ENCODE data around the gene CCDC159.
"Not testable (repeated sequence)": the region's sequence is repeated elsewhere in the genome, so short reads cannot be mapped to it uniquely, and the experiment has no call there.

Gene CCDC159

GRCh38 chr19:11339254-11340098, 6.8 kb upstream of the CCDC159 start, which contains the start of gene RAB3D:
TSS of gene RAB3D (minus strand) at chr19:11339657. CDS start at chr19:11337399, 2,258 bp downstream.
- Histone ChIP-seq H3K4me3 (ENCODE audit: low read length) (peak within 1 kb of the TSS; percentile 70), H3K9me3 (ENCODE audit: insufficient read depth, low read depth, low read length) (no peaks in the 10 kb centered on the region), H3K27ac (ENCODE audit: low read depth, low read length) (no peak within 1 kb of the TSS)

DNA sequence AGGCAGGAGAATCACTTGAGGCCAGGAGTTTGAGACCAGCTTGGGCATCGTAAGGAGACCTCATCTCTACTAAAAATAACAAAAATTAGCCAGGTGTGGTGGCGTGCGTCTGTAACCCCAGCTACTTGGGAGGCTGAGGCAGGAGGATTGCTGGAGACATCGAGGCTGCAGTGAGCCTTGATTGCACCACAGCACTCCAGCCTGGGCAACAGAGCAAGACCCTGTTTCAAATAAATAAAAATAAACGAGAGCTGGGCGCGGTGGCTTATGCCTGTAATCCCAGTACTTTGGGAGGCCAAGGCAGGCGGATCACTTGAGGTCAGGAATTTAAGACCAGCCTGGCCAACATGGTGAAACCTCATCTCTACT, 6.2 kb upstream of the CCDC159 start:
- H3K27ac ChIP-seq (ENCODE audit: low read depth, low read length); H3K4me1 ChIP-seq (ENCODE audit: insufficient read depth, low read length); H3K9me3 ChIP-seq (ENCODE audit: insufficient read depth, low read depth, low read length); H3K9ac ChIP-seq (ENCODE audit: low read depth, low read length); H3K27me3 ChIP-seq (ENCODE audit: insufficient read depth, low read length): not testable (repeated sequence)
- 93% methylated on average over 8 of the region's 8 CpGs for WGBS
- Histone ChIP-seq H3K4me3 (ENCODE audit: low read length) (peak overlapping the region; percentile 70; the same call in 1 of the 2 replicates), H3K36me3 (ENCODE audit: insufficient read depth, low read length) (peaks cover 16% of the 10 kb centered on the region)

More at GRCh38 chr19:11339254-11340098, 6.8 kb upstream of the CCDC159 start, which contains the start of gene RAB3D:
- Histone ChIP-seq H3K36me3 (ENCODE audit: insufficient read depth, low read length) (peaks cover 19% of the 10 kb centered on the region), H3K9ac (ENCODE audit: low read depth, low read length) (peak within 1 kb of the TSS; percentile 62), H3K4me1 (ENCODE audit: insufficient read depth, low read length) (no peaks in the 10 kb centered on the region), H3K27me3 (ENCODE audit: insufficient read depth, low read length) (no peaks in the 10 kb centered on the region)
- WGBS, result 10% methylated on average over 53 of the region's 53 CpGs

DNA sequence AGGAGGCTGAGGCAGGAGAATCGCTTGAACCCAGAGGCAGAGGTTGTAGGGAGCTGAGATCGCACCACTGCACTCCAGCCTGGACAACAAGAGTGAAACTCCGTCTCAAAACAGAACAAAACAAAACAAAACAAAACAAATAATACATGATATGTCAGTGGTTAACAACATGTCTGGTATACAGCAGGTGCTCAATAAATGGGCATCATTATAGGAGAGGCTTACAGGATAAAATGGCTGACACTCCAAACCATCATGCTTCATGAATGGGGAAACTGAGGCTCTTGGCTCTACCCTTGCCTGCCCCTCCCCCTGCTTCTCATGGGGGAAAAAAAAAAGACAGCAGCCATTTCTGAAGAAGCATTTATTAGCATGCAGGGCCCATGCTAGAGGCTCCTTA, 3.9 kb upstream of the CCDC159 start:
- Histone ChIP-seq H3K27ac (ENCODE audit: low read depth, low read length) (no peak overlapping the region), H3K4me3 (ENCODE audit: low read length) (no peak overlapping the region), H3K9me3 (ENCODE audit: insufficient read depth, low read depth, low read length) (no peaks in the 10 kb centered on the region), H3K27me3 (ENCODE audit: insufficient read depth, low read length) (no peaks in the 10 kb centered on the region), H3K4me1 (ENCODE audit: insufficient read depth, low read length) (no peaks in the 10 kb centered on the region), H3K9ac (ENCODE audit: low read depth, low read length) (no peak overlapping the region), H3K36me3 (ENCODE audit: insufficient read depth, low read length) (0 out of 2 replicates have a peak, but pooled peaks cover 7% of the 10 kb centered on the region)
- 93% methylated on average over 3 of the region's 3 CpGs for WGBS

- no peaks in the 10 kb centered on the region for H3K27me3 ChIP-seq (ENCODE audit: insufficient read depth, low read length)
- H3K9me3 ChIP-seq (ENCODE audit: insufficient read depth, low read depth, low read length), result no peaks in the 10 kb centered on the region
- peak overlapping the region; percentile 84 for H3K4me3 ChIP-seq (ENCODE audit: low read length)
- 61% methylated on average over 14 of the region's 15 CpGs for WGBS
- no peaks in the 10 kb centered on the region for H3K4me1 ChIP-seq (ENCODE audit: insufficient read depth, low read length)
- peak overlapping the region; percentile 71 for H3K9ac ChIP-seq (ENCODE audit: low read depth, low read length)
- no peak overlapping the region for H3K27ac ChIP-seq (ENCODE audit: low read depth, low read length)
- H3K36me3 ChIP-seq (ENCODE audit: insufficient read depth, low read length), result 0 out of 2 replicates have a peak, but pooled peaks cover 7% of the 10 kb centered on the region
Observed at GRCh38 chr19:11345122-11345803, 1.1 kb upstream of the CCDC159 start.

DNA sequence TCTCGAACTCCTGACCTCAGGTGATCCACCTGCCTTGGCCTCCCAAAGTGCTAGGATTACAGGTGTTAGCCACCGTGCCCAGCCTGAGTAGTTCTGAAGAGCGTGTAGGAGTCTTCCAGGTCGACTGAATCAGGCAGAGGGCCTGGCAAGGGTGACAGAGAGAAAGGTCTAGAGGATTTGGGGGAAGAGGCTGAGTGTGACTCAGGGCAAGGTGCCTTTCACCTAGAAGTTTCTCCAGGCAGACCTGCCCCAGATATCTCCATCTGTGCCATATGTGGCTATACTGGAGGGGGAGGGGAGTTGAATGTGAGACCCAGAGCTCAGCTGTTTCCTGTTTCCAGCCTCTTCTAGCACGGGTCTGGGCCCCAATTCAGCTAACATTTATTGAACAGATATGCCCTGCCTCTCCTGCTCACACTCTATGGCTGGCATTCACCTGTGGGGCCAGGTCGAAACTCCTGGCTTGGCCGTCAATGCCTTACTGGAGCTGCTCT, 1.3 kb downstream of the CCDC159 start:
- Histone ChIP-seq H3K36me3 (ENCODE audit: insufficient read depth, low read length) (0 out of 2 replicates have a peak, but pooled peaks cover 3% of the 10 kb centered on the region), H3K27ac (ENCODE audit: low read depth, low read length) (no peak overlapping the region), H3K27me3 (ENCODE audit: insufficient read depth, low read length) (no peaks in the 10 kb centered on the region), H3K4me3 (ENCODE audit: low read length) (no peak overlapping the region), H3K4me1 (ENCODE audit: insufficient read depth, low read length) (no peaks in the 10 kb centered on the region), H3K9ac (ENCODE audit: low read depth, low read length) (no peak overlapping the region), H3K9me3 (ENCODE audit: insufficient read depth, low read depth, low read length) (no peaks in the 10 kb centered on the region)
- WGBS, result 86% methylated on average over 7 of the region's 7 CpGs

DNA sequence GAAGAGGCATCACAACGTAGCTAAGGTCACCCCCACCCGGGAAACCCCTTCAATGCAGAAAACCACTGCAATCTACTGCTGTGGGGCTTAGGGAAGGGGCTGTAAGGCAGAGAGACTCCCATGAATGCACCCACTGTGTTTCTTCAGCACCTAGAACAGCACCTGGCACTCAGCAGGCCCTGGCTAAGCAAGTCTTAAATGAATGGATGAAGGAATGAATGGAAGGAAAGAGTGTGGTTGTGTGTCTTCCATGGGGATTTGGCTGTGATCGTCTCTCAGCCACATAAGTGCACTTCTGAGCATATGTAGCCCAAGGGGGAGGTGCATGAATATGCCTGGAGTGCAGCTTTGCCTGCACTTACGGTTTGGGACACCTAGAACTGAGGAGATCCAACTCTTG, 2.9 kb downstream of the CCDC159 start:
- H3K27ac ChIP-seq (ENCODE audit: low read depth, low read length), result no peak overlapping the region
- no peaks in the 10 kb centered on the region for H3K9me3 ChIP-seq (ENCODE audit: insufficient read depth, low read depth, low read length)
- no peaks in the 10 kb centered on the region for H3K27me3 ChIP-seq (ENCODE audit: insufficient read depth, low read length)
- H3K36me3 ChIP-seq (ENCODE audit: insufficient read depth, low read length), result no peaks in the 10 kb centered on the region
- no peak overlapping the region for H3K9ac ChIP-seq (ENCODE audit: low read depth, low read length)
- WGBS, result 93% methylated on average over 4 of the region's 4 CpGs
- no peak overlapping the region for H3K4me3 ChIP-seq (ENCODE audit: low read length)
- no peaks in the 10 kb centered on the region for H3K4me1 ChIP-seq (ENCODE audit: insufficient read depth, low read length)

DNA sequence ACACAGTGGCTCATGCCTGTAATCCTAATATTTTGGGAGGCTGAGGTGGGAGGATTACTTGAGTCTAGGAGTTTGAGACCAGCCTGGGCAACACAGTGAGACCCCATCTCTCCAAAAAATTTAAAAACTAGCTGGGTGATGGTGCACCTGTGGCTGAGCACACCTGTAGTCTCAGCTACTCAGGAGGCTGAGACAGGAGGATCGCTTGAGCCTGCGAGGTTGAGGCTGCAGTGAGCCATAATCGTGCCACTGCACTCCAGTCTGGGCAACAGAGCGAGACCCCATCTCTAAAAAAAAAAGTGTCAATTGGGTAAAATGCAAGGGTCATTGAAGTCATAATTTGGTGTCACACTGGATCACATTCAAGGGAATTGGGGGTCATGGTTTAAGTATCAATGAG, 7.8 kb downstream of the CCDC159 start:
- not testable (repeated sequence) for H3K9ac ChIP-seq (ENCODE audit: low read depth, low read length); H3K4me3 ChIP-seq (ENCODE audit: low read length); H3K27me3 ChIP-seq (ENCODE audit: insufficient read depth, low read length); H3K36me3 ChIP-seq (ENCODE audit: insufficient read depth, low read length); H3K9me3 ChIP-seq (ENCODE audit: insufficient read depth, low read depth, low read length); H3K27ac ChIP-seq (ENCODE audit: low read depth, low read length); H3K4me1 ChIP-seq (ENCODE audit: insufficient read depth, low read length)
- WGBS, result 92% methylated on average over 4 of the region's 4 CpGs

- no peak within 1 kb of the TSS for H3K9ac ChIP-seq (ENCODE audit: low read depth, low read length)
- 8% methylated on average over 57 of the region's 62 CpGs for WGBS
Observed at GRCh38 chr19:11355160-11356073, 9.1 kb downstream of the CCDC159 start, which contains the start of gene PLPPR2. TSS of gene PLPPR2 (plus strand) at chr19:11355432. CDS start at chr19:11357674, 2,242 bp downstream.

GRCh38 chr19:11356074-11356397, 9.7 kb downstream of the CCDC159 start:
- 85% methylated on average over 6 of the region's 6 CpGs for WGBS
- Histone ChIP-seq H3K27me3 (ENCODE audit: insufficient read depth, low read length) (peaks cover 16% of the 10 kb centered on the region), H3K27ac (ENCODE audit: low read depth, low read length) (no peak overlapping the region), H3K36me3 (ENCODE audit: insufficient read depth, low read length) (no peaks in the 10 kb centered on the region), H3K4me3 (ENCODE audit: low read length) (peak overlapping the region; percentile 51; the same call in 1 of the 2 replicates), H3K9me3 (ENCODE audit: insufficient read depth, low read depth, low read length) (no peaks in the 10 kb centered on the region), H3K4me1 (ENCODE audit: insufficient read depth, low read length) (no peaks in the 10 kb centered on the region), H3K9ac (ENCODE audit: low read depth, low read length) (no peak overlapping the region)

More at GRCh38 chr19:11355160-11356073, 9.1 kb downstream of the CCDC159 start, which contains the start of gene PLPPR2:
- Histone ChIP-seq H3K4me3 (ENCODE audit: low read length) (peak within 1 kb of the TSS; percentile 51), H3K27ac (ENCODE audit: low read depth, low read length) (no peak within 1 kb of the TSS), H3K36me3 (ENCODE audit: insufficient read depth, low read length) (no peaks in the 10 kb centered on the region), H3K27me3 (ENCODE audit: insufficient read depth, low read length) (peaks cover 10% of the 10 kb centered on the region), H3K9me3 (ENCODE audit: insufficient read depth, low read depth, low read length) (no peaks in the 10 kb centered on the region), H3K4me1 (ENCODE audit: insufficient read depth, low read length) (no peaks in the 10 kb centered on the region)

DNA sequence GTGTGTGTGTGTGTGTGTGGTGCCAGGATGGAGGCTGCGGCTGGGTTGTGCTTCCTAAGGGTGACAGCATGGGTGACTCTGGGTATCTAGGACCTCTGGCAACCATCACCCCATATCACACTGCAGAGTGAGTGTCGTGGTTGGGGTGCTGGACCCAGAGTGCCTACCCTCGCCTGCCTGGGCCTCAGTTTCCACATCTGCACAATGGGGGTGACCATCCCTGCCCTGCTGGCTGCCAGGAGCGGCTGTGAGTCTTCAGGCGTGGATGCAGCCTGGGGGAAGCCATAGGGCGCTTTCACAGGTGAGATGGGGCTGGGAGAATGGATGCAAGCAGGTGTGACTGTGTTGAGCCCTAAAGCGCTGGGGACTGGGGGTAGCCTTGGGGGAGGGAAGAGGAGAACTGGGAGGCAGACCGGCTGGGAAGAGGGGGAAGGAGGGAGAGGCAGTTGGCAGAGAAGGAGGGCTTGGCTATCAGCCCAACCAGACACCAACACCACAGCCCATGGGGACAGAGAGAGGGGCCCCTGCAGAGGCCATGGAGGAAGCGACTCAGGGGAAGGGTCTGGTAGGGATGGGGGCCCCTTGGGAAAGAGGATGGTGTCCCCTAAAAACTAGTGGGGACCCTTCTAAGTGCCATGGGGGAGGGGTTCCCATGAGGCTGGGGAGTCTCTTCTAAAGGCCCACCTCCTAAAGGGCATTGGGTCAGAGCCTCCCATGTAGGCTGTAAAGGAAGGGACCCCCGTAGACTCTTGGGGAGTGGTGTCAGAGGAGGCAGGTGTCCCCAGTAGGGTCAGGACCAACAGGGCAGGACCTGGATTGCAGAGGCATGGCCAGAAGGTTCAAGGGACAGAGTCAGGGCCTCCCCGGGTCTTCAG, 10.6 kb downstream of the CCDC159 start:
- H3K9ac ChIP-seq (ENCODE audit: low read depth, low read length), result no peak overlapping the region
- 79% methylated on average over 10 of the region's 11 CpGs for WGBS
- no peaks in the 10 kb centered on the region for H3K36me3 ChIP-seq (ENCODE audit: insufficient read depth, low read length)
- no peak overlapping the region for H3K4me3 ChIP-seq (ENCODE audit: low read length)
- peaks cover 18% of the 10 kb centered on the region for H3K27me3 ChIP-seq (ENCODE audit: insufficient read depth, low read length)
- peaks cover 3% of the 10 kb centered on the region for H3K4me1 ChIP-seq (ENCODE audit: insufficient read depth, low read length)
- H3K9me3 ChIP-seq (ENCODE audit: insufficient read depth, low read depth, low read length), result no peaks in the 10 kb centered on the region
- no peak overlapping the region for H3K27ac ChIP-seq (ENCODE audit: low read depth, low read length)
